GM23338 (cell line): ENCODE results near the gene COL6A3. TPM values are rescaled to one million over a fixed set of nuclear protein-coding genes. Genes with fewer than 3 reads are reported as not detected.

Experiments
- ATAC-seq: fragments of 200-7000 bp; cut with Tn5 transposase; 3 replicates; pipeline ENCODE4 v1.9.1; 2020
- DNase-seq: peaks from one replicate; pipeline ENCODE4 v3.0.0-alpha.2; 2015; ENCODE audit warnings: low spot score
- H2AFZ ChIP-seq: fragments of 200-600 bp; sonication (generic); 2 replicates; pipeline ENCODE4 v1.8.0; 2016; ENCODE audit warnings: antibody characterized with exemption, mild to moderate bottlenecking, moderate library complexity
- H3F3A ChIP-seq: fragments of 200-600 bp; sonication (generic); replicated peaks from 2 replicates; pipeline ENCODE4 v1.8.0; 2017; ENCODE audit warnings: antibody characterized with exemption, mixed run types, low read depth
- H3K27ac ChIP-seq: fragments of 200-600 bp; sonication (generic); 2 replicates; pipeline ENCODE4 v1.6.1; 2016; ENCODE audit warnings: low read depth
- H3K27me3 ChIP-seq: fragments of 200-600 bp; sonication (generic); 2 replicates; pipeline ENCODE4 v1.8.0; 2016; ENCODE audit warnings: mild to moderate bottlenecking, mixed run types, moderate library complexity; ENCODE audit not compliant: insufficient read depth
- H3K36me3 ChIP-seq: fragments of 200-600 bp; sonication (generic); 2 replicates; pipeline ENCODE4 v1.8.0; 2016; ENCODE audit warnings: mild to moderate bottlenecking; ENCODE audit not compliant: insufficient read depth
- H3K4me1 ChIP-seq: fragments of 200-600 bp; sonication (generic); 2 replicates; pipeline ENCODE4 v1.8.0; 2016; ENCODE audit warnings: mild to moderate bottlenecking, moderate library complexity; ENCODE audit not compliant: insufficient read depth
- H3K4me2 ChIP-seq: fragments of 200-600 bp; sonication (generic); 2 replicates; pipeline ENCODE4 v1.7.1; 2017; ENCODE audit warnings: mixed run types
- H3K4me3 ChIP-seq: fragments of 200-600 bp; sonication (generic); 2 replicates; pipeline ENCODE4 v1.6.1; 2016; ENCODE audit warnings: mixed run types
- H3K79me2 ChIP-seq: fragments of 200-600 bp; sonication (generic); replicated peaks from 2 replicates; pipeline ENCODE4 v1.8.0; 2017; ENCODE audit warnings: mild to moderate bottlenecking; ENCODE audit not compliant: insufficient read depth
- H3K9me2 ChIP-seq: fragments of 200-600 bp; sonication (generic); 2 replicates; pipeline ENCODE4 v1.8.0; 2017; ENCODE audit not compliant: insufficient read depth
- H4K20me1 ChIP-seq: fragments of 200-600 bp; sonication (generic); replicated peaks from 2 replicates; pipeline ENCODE4 v1.8.0; 2017; ENCODE audit warnings: mild to moderate bottlenecking; ENCODE audit not compliant: insufficient read depth
- H3K27ac Mint-ChIP-seq: 2 replicates; pipeline ENCODE4 v1.8.0; 2020; ENCODE audit warnings: inconsistent platforms, mild to moderate bottlenecking, moderate library complexity, mixed read lengths
- H3K27me3 Mint-ChIP-seq: 3 replicates; pipeline ENCODE4 v1.8.0; 2022; ENCODE audit warnings: low read depth, mild to moderate bottlenecking, moderate library complexity, mixed read lengths, inconsistent platforms; ENCODE audit not compliant: insufficient read depth, poor library complexity
- H3K36me3 Mint-ChIP-seq: 3 replicates; pipeline ENCODE4 v1.8.0; 2021; ENCODE audit warnings: low read depth, mild to moderate bottlenecking, inconsistent platforms, moderate library complexity, mixed read lengths
- H3K4me1 Mint-ChIP-seq: 3 replicates; pipeline ENCODE4 v1.8.0; 2020; ENCODE audit warnings: mild to moderate bottlenecking, inconsistent platforms, mixed read lengths
- H3K4me3 Mint-ChIP-seq: 3 replicates; pipeline ENCODE4 v1.8.0; 2021; ENCODE audit warnings: moderate library complexity, mild to moderate bottlenecking, inconsistent platforms, mixed read lengths
- H3K9me3 Mint-ChIP-seq: 3 replicates; pipeline ENCODE4 v1.8.0; 2020; ENCODE audit warnings: moderate library complexity, mild to moderate bottlenecking, inconsistent platforms, mixed read lengths
- CREB1 ChIP-seq: fragments of 250-450 bp; sonication (Bioruptor Pico); IDR thresholded peaks from 2 replicates; pipeline ENCODE4 v1.5.0; 2020; ENCODE audit warnings: low read depth, mild to moderate bottlenecking, moderate library complexity
- CTCF ChIP-seq, 2 experiments: fragments of 200-600 bp in 1 of 2; sonication (generic) in 1 of 2; conservative IDR thresholded peaks; 2 replicates each; pipeline versions ENCODE4 v1.5.1 to v1.6.1; 2016 to 2017; ENCODE audit warnings: antibody characterized with exemption in 2 of 2, low read depth in 2 of 2, mild to moderate bottlenecking in 2 of 2, moderate library complexity in 1 of 2
- EZH2 ChIP-seq: fragments of 200-600 bp; sonication (generic); IDR thresholded peaks from one replicate; pipeline ENCODE4 v1.8.0; 2017; ENCODE audit warnings: antibody characterized with exemption, mild to moderate bottlenecking, low read depth; ENCODE audit not compliant: unreplicated experiment
- EZH2phosphoT487 ChIP-seq: fragments of 200-600 bp; sonication (generic); IDR thresholded peaks from one replicate; pipeline ENCODE4 v1.8.1; 2018; ENCODE audit warnings: antibody characterized with exemption; ENCODE audit not compliant: unreplicated experiment
- JUNB ChIP-seq: IDR thresholded peaks from one replicate; pipeline ENCODE4 v1.6.1; 2016; ENCODE audit warnings: antibody characterized with exemption; ENCODE audit not compliant: unreplicated experiment
- NANOG ChIP-seq: IDR thresholded peaks from 2 replicates; pipeline ENCODE4 v1.6.1; 2016; ENCODE audit warnings: antibody characterized with exemption, borderline replicate concordance
- POLR2AphosphoS5 ChIP-seq: IDR thresholded peaks from 2 replicates; pipeline ENCODE4 v1.6.1; 2016; ENCODE audit warnings: antibody characterized with exemption, low read depth
- STAT1 ChIP-seq: IDR thresholded peaks from one replicate; pipeline ENCODE4 v1.6.1; 2016; ENCODE audit warnings: antibody characterized with exemption; ENCODE audit not compliant: unreplicated experiment
- ZNF114 ChIP-seq: fragments of 250-450 bp; sonication (Bioruptor Pico); IDR thresholded peaks from 2 replicates; pipeline ENCODE4 v1.5.0; 2020; ENCODE audit warnings: mild to moderate bottlenecking, moderate library complexity
- ZNF331 ChIP-seq: fragments of 250-450 bp; sonication (Bioruptor Pico); IDR thresholded peaks from 2 replicates; pipeline ENCODE4 v1.5.0; 2020; ENCODE audit warnings: low read depth, mild to moderate bottlenecking, moderate library complexity
- ZNF462 ChIP-seq: fragments of 250-450 bp; sonication (Bioruptor Pico); IDR thresholded peaks from 2 replicates; pipeline ENCODE4 v1.5.0; 2020; ENCODE audit warnings: mild to moderate bottlenecking, moderate library complexity
- polyA plus RNA-seq: library from polyadenylated mRNA; unstranded; fragments of >200 nt; fragmentation: Nextera tagmentation; extraction: Ambion mirVana; gene quantifications from 2 replicates; pipeline ENCODE4 v1.2.1, GENCODE V29; 2016
- total RNA-seq: library from RNA; depleted of rRNA; stranded (reverse); fragments of >200 nt; shearing (Covaris generic); gene quantifications from 2 replicates; pipeline ENCODE4 v1.2.3, GENCODE V29; 2014

COL6A3 gene
- total and polyA plus RNA-seq, 2 experiments from 2014 or later, result 1.2 to 7.3 TPM

- Mint-ChIP-seq H3K36me3 (no peaks in the 10 kb centered on the region), H3K9me3 (no peaks in the 10 kb centered on the region), H3K4me1 (no peaks in the 10 kb centered on the region), H3K27me3 (peaks cover 9% of the 10 kb centered on the region), H3K27ac (no peak overlapping the region), H3K4me3 (no peak overlapping the region)
- H3K36me3 ChIP-seq, result no peaks in the 10 kb centered on the region
- TF ChIP-seq CTCF (conservative IDR thresholded peaks at IDR 0.05; ENCODE audit: low read depth in 2 of 2), result no peak
- no peak for TF ChIP-seq ZNF462
- TF ChIP-seq JUNB, result no peak
- TF ChIP-seq EZH2phosphoT487, result no peak
- H4K20me1 ChIP-seq, result no peaks in the 10 kb centered on the region
- H3K27me3 ChIP-seq, result no peaks in the 10 kb centered on the region
- H2AFZ ChIP-seq, result no peak overlapping the region
- no peaks in the 10 kb centered on the region for H3K79me2 ChIP-seq
- no peak for DNase-seq
- no peaks in the 10 kb centered on the region for H3F3A ChIP-seq
- H3K4me3 ChIP-seq, result no peak overlapping the region
- H3K4me2 ChIP-seq, result no peak overlapping the region
- no peaks in the 10 kb centered on the region; the same call in 1 of the 2 replicates for H3K9me2 ChIP-seq
- no peak overlapping the region for H3K27ac ChIP-seq
- H3K4me1 ChIP-seq, result no peaks in the 10 kb centered on the region
- ATAC-seq, result no peak
These were observed 22.8 kb downstream of the COL6A3 start for GRCh38 chr2:237391140-237391539.

- Mint-ChIP-seq H3K36me3 (no peaks in the 10 kb centered on the region), H3K4me1 (no peaks in the 10 kb centered on the region), H3K9me3 (no peaks in the 10 kb centered on the region), H3K27me3 (peaks cover 9% of the 10 kb centered on the region), H3K4me3 (no peak overlapping the region), H3K27ac (no peak overlapping the region)
- Histone ChIP-seq H3K9me2 (no peaks in the 10 kb centered on the region; the same call in 1 of the 2 replicates), H3K79me2 (no peaks in the 10 kb centered on the region), H3F3A (no peaks in the 10 kb centered on the region), H3K4me2 (no peak overlapping the region), H2AFZ (no peak overlapping the region), H3K27me3 (no peaks in the 10 kb centered on the region), H3K4me3 (no peak overlapping the region), H3K4me1 (no peaks in the 10 kb centered on the region), H3K27ac (no peak overlapping the region), H4K20me1 (no peaks in the 10 kb centered on the region), H3K36me3 (no peaks in the 10 kb centered on the region)
- DNase-seq (no peak), ATAC-seq (no peak)
- TF ChIP-seq STAT1 (no peak), JUNB (no peak), ZNF331 (no peak), ZNF114 (CRISPR knock-in tag) (no peak), EZH2 (no peak), EZH2phosphoT487 (no peak), CTCF (conservative IDR thresholded peaks at IDR 0.05; ENCODE audit: low read depth in 2 of 2) (no peak), POLR2AphosphoS5 (no peak), CREB1 (CRISPR knock-in tag) (no peak), NANOG (no peak)
These were observed 23.7 kb downstream of the COL6A3 start for GRCh38 chr2:237390235-237390634.
